SU-DHL-6 (cell line): ENCODE data around the gene GPATCH2.

Source experiments
- EZH2phosphoT487 ChIP-seq: fragments of 200-600 bp; sonication (generic), shearing (Covaris generic); conservative IDR thresholded peaks from 2 replicates; pipeline ENCODE4 v1.6.1; 2018; ENCODE audit warnings: mild to moderate bottlenecking, antibody characterized with exemption, low read length, moderate library complexity, mixed read lengths
- TF ChIP-seq, protein P1 (sequence below): fragments of 200-600 bp; sonication (generic); IDR thresholded peaks from one replicate; pipeline ENCODE4 v1.5.1; 2017; ENCODE audit warnings: antibody characterized with exemption, mild to moderate bottlenecking, low read length, moderate library complexity; ENCODE audit not compliant: insufficient read depth, poor library complexity, severe bottlenecking

DNA sequence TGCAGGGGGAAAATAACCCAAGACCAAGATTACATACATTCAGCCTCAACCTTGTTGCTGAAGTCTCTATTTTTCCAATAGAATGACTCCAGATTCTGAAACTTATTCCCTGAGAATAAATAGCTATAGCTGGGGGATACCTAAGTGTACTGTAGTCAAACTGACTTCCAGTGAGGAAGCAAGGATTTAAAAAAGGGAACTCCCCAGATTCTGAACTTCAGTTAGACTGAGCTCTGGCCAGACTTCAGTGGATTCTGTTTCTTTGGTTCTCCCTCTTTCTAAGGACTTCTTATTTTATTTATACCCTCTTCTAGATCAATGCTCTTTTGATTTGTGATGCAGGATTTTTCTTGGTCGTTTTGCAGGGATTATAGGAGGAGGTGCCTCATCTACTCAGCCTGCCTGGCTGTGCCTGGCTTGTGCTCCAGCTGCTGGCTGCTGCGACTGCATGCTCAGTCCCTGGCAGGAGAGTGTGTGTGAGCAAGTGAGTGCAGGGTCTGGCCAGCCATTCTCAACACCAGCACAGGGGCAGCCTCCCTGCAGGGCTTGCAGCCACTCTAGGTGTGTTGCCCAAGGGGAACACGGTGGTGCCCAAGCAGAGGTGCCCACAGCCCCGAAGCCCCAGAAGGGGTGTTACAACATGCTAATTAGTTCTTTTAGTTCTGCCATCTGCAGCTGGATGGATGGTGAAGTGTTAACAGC lies 43.3 kb upstream of the GPATCH2 start:
- TF ChIP-seq, protein P1, sequence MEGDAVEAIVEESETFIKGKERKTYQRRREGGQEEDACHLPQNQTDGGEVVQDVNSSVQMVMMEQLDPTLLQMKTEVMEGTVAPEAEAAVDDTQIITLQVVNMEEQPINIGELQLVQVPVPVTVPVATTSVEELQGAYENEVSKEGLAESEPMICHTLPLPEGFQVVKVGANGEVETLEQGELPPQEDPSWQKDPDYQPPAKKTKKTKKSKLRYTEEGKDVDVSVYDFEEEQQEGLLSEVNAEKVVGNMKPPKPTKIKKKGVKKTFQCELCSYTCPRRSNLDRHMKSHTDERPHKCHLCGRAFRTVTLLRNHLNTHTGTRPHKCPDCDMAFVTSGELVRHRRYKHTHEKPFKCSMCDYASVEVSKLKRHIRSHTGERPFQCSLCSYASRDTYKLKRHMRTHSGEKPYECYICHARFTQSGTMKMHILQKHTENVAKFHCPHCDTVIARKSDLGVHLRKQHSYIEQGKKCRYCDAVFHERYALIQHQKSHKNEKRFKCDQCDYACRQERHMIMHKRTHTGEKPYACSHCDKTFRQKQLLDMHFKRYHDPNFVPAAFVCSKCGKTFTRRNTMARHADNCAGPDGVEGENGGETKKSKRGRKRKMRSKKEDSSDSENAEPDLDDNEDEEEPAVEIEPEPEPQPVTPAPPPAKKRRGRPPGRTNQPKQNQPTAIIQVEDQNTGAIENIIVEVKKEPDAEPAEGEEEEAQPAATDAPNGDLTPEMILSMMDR = no peak
- no peak for TF ChIP-seq EZH2phosphoT487
